Mucosa of rectum (tissue), 2 donors: ENCODE measurements around the gene LANCL2.

Experiments used
- H3K27ac ChIP-seq, 2 donors: one replicate each; pipeline ENCODE4 v1.7.0; 2013; ENCODE audit warnings: inconsistent platforms in 2 of 2, low read depth in 2 of 2, low read length in 2 of 2
- H3K27me3 ChIP-seq, 2 donors: one replicate each; pipeline ENCODE4 v1.7.0; 2013; ENCODE audit warnings: low read length in 2 of 2; ENCODE audit not compliant: control insufficient read depth in 2 of 2, insufficient read depth in 2 of 2
- H3K36me3 ChIP-seq, 2 donors: one replicate each; pipeline ENCODE4 v1.7.0; 2013; ENCODE audit warnings: low read length in 2 of 2; ENCODE audit not compliant: control insufficient read depth in 2 of 2, insufficient read depth in 2 of 2
- H3K4me1 ChIP-seq, 2 donors: one replicate each; pipeline ENCODE4 v1.7.0; 2013; ENCODE audit warnings: low read length in 2 of 2, mild to moderate bottlenecking in 1 of 2; ENCODE audit not compliant: control insufficient read depth in 2 of 2, insufficient read depth in 2 of 2
- H3K4me3 ChIP-seq, 2 donors: one replicate each; pipeline ENCODE4 v1.7.0; 2013; ENCODE audit warnings: low read length in 2 of 2
- H3K9ac ChIP-seq, 2 donors: one replicate each; pipeline ENCODE4 v1.7.0; 2013; ENCODE audit warnings: low read length in 2 of 2, low read depth in 1 of 2, mild to moderate bottlenecking in 1 of 2
- H3K9me3 ChIP-seq, 2 donors: one replicate each; pipeline ENCODE4 v1.7.0; 2013; ENCODE audit warnings: low read length in 2 of 2; ENCODE audit not compliant: control insufficient read depth in 2 of 2
- donor health status: healthy.
- donor health status: Normal muscosa, but diverticular disease.

LANCL2 gene

GRCh38 chr7:55436457-55436856 lies 71.3 kb downstream of the LANCL2 start:
- H3K27ac ChIP-seq: no peak overlapping the region
- no peaks in the 10 kb centered on the region for H3K27me3 ChIP-seq
- peaks cover 12 to 15% of the 10 kb centered on the region in 2 donors for H3K4me1 ChIP-seq
- H3K4me3 ChIP-seq: no peak overlapping the region
- H3K9me3 ChIP-seq: no peaks in the 10 kb centered on the region
- H3K9ac ChIP-seq: no peak overlapping the region
- H3K36me3 ChIP-seq: no peaks in the 10 kb centered on the region

GRCh38 chr7:55437375-55437774 lies 72.2 kb downstream of the LANCL2 start:
- peaks cover 5 to 11% of the 10 kb centered on the region in 2 donors for H3K4me1 ChIP-seq
- H3K9ac ChIP-seq: no peak overlapping the region
- no peaks in the 10 kb centered on the region for H3K9me3 ChIP-seq
- H3K27ac ChIP-seq: no peak overlapping the region
- H3K4me3 ChIP-seq: no peak overlapping the region
- H3K36me3 ChIP-seq: no peaks in the 10 kb centered on the region
- no peaks in the 10 kb centered on the region for H3K27me3 ChIP-seq

- Histone ChIP-seq H3K27me3 (no peaks in the 10 kb centered on the region), H3K4me1 (peaks cover 0 to 5% of the 10 kb centered on the region in 2 donors), H3K4me3 (no peak overlapping the region), H3K9me3 (no peaks in the 10 kb centered on the region), H3K36me3 (no peaks in the 10 kb centered on the region), H3K9ac (no peak overlapping the region), H3K27ac (no peak overlapping the region)
These were observed 73.1 kb downstream of the LANCL2 start for GRCh38 chr7:55438085-55438756.

GRCh38 chr7:55438757-55439525 lies 73.8 kb downstream of the LANCL2 start:
- peaks cover 0 to 4% of the 10 kb centered on the region in 2 donors for H3K4me1 ChIP-seq
- no peak overlapping the region for H3K4me3 ChIP-seq
- no peaks in the 10 kb centered on the region for H3K9me3 ChIP-seq
- H3K9ac ChIP-seq: no peak overlapping the region
- H3K27ac ChIP-seq: no peak overlapping the region
- H3K36me3 ChIP-seq: no peaks in the 10 kb centered on the region
- no peaks in the 10 kb centered on the region for H3K27me3 ChIP-seq

- Histone ChIP-seq H3K4me1 (peaks cover 0 to 4% of the 10 kb centered on the region in 2 donors), H3K9ac (no peak overlapping the region), H3K27me3 (no peaks in the 10 kb centered on the region), H3K36me3 (no peaks in the 10 kb centered on the region), H3K4me3 (no peak overlapping the region), H3K9me3 (no peaks in the 10 kb centered on the region), H3K27ac (no peak overlapping the region)
These were observed 74.5 kb downstream of the LANCL2 start for GRCh38 chr7:55439627-55440026.

GRCh38 chr7:55440040-55440690 lies 75.0 kb downstream of the LANCL2 start:
- Histone ChIP-seq H3K27me3 (no peaks in the 10 kb centered on the region), H3K36me3 (no peaks in the 10 kb centered on the region), H3K4me3 (no peak overlapping the region), H3K27ac (no peak overlapping the region), H3K4me1 (peaks cover 0 to 4% of the 10 kb centered on the region in 2 donors), H3K9ac (no peak overlapping the region), H3K9me3 (no peaks in the 10 kb centered on the region)

GRCh38 chr7:55441002-55441401 lies 75.9 kb downstream of the LANCL2 start:
- H3K9me3 ChIP-seq: no peaks in the 10 kb centered on the region
- H3K27me3 ChIP-seq: no peaks in the 10 kb centered on the region
- no peak overlapping the region for H3K4me3 ChIP-seq
- no peak overlapping the region for H3K27ac ChIP-seq
- no peak overlapping the region for H3K9ac ChIP-seq
- H3K36me3 ChIP-seq: no peaks in the 10 kb centered on the region
- peaks cover 0 to 4% of the 10 kb centered on the region in 2 donors for H3K4me1 ChIP-seq

- Histone ChIP-seq H3K27me3 (no peaks in the 10 kb centered on the region), H3K36me3 (no peaks in the 10 kb centered on the region), H3K4me3 (no peak overlapping the region), H3K4me1 (peaks cover 0 to 4% of the 10 kb centered on the region in 2 donors), H3K9ac (no peak overlapping the region), H3K27ac (no peak overlapping the region), H3K9me3 (no peaks in the 10 kb centered on the region)
These were observed 76.8 kb downstream of the LANCL2 start for GRCh38 chr7:55441774-55442522.

GRCh38 chr7:55444786-55445185 lies 79.6 kb downstream of the LANCL2 start:
- no peaks in the 10 kb centered on the region for H3K4me1 ChIP-seq
- H3K36me3 ChIP-seq: no peaks in the 10 kb centered on the region
- no peak overlapping the region for H3K4me3 ChIP-seq
- no peaks in the 10 kb centered on the region for H3K9me3 ChIP-seq
- H3K9ac ChIP-seq: no peak overlapping the region
- no peak overlapping the region for H3K27ac ChIP-seq
- H3K27me3 ChIP-seq: no peaks in the 10 kb centered on the region
